Keratinocyte (primary cell): Measurements from ENCODE around the gene CASP10.
"Not testable (repeated sequence)": the region's sequence is repeated elsewhere in the genome, so short reads cannot be mapped to it uniquely, and the experiment has no call there.

Experiments used
- CTCF ChIP-seq, 3 experiments: IDR thresholded peaks in 1 of 3; conservative IDR thresholded peaks in 1 of 3; optimal IDR thresholded peaks in 1 of 3; 2 replicates in 2 of 3; 3 replicates in 1 of 3; pipeline versions ENCODE3 to v1.5.1; 2011; ENCODE audit warnings: low read length in 3 of 3, mild to moderate bottlenecking in 3 of 3, moderate library complexity in 2 of 3, control low read depth in 1 of 3, inconsistent platforms in 1 of 3; ENCODE audit not compliant: insufficient read depth in 2 of 3; ENCODE audit errors: extremely low read depth in 1 of 3
- EZH2 ChIP-seq: IDR thresholded peaks from one replicate; pipeline ENCODE4 v1.6.1; 2012; ENCODE audit warnings: inconsistent platforms, mild to moderate bottlenecking, low read length, moderate library complexity

- not testable (repeated sequence) for TF ChIP-seq CTCF (optimal IDR thresholded peaks at IDR 0.05 in 1 of 3, IDR thresholded peaks at IDR 0.05 in 1 of 3, conservative IDR thresholded peaks at IDR 0.05 in 1 of 3; ENCODE audit: extremely low read depth in 1 of 3, insufficient read depth in 2 of 3, low read length in 3 of 3); EZH2
Observed at GRCh38 chr2:201149821-201150165, 33.1 kb upstream of the CASP10 start.
